AG04450 (cell line): ENCODE data around the gene PNLIPRP1. TPM values are rescaled to one million over a fixed set of nuclear protein-coding genes. Genes with fewer than 3 reads are reported as not detected.

Source experiments
- CTCF ChIA-PET: fragments of 300-600, 350-600 bp; formaldehyde crosslinking; extraction: SDS; loops from one replicate; lab custom pipeline; 2022; ENCODE audit warnings: antibody characterized with exemption, inconsistent platforms; lab: Charles Lee
- POLR2A ChIA-PET: fragments of 350-600 bp; formaldehyde crosslinking; extraction: SDS; loops from one replicate; lab custom pipeline; 2021; ENCODE audit warnings: antibody characterized with exemption, inconsistent platforms; lab: Yijun Ruan, JAX
- DNase-seq: peaks from one replicate; pipeline ENCODE4 v3.0.0-alpha.2; 2011; ENCODE audit warnings: low read depth, low spot score
- H3K27ac ChIP-seq: one replicate; pipeline ENCODE4 v1.5.1; 2012; ENCODE audit warnings: low read depth, low read length, control low read depth
- H3K27me3 ChIP-seq: one replicate; pipeline ENCODE4 v1.6.0; 2012; ENCODE audit warnings: low read length; ENCODE audit not compliant: control insufficient read depth, insufficient read depth
- H3K4me3 ChIP-seq: 2 replicates; pipeline ENCODE4 v1.5.1; 2011; ENCODE audit warnings: mild to moderate bottlenecking, low read depth, low read length, control low read depth
- H3K9me3 ChIP-seq: 2 replicates; pipeline ENCODE4 v1.5.1; 2012; ENCODE audit warnings: low read length; ENCODE audit not compliant: control insufficient read depth, insufficient read depth
- polyA minus RNA-seq: library from RNA; depleted of rRNA, polyadenylated mRNA; stranded (reverse); fragments of >200 nt; gene quantifications from 2 replicates; pipeline ENCODE4 v1.2.3, GENCODE V29; 2011; rRNA and poly(A)+ RNA removed
- polyA plus RNA-seq: library from polyadenylated mRNA; depleted of rRNA; stranded (reverse); fragments of >200 nt; gene quantifications from 2 replicates; pipeline ENCODE4 v1.2.3, GENCODE V29; 2011; rRNA removed
- TF ChIP-seq, protein P1 (sequence below): IDR thresholded peaks from 2 replicates; pipeline ENCODE4 v1.5.1; 2011; ENCODE audit warnings: low read depth, low read length, control low read depth, inconsistent platforms

The PNLIPRP1 gene
- polyA plus RNA-seq (not detected in 2 replicates), polyA minus RNA-seq (not detected in 2 replicates)

DNA sequence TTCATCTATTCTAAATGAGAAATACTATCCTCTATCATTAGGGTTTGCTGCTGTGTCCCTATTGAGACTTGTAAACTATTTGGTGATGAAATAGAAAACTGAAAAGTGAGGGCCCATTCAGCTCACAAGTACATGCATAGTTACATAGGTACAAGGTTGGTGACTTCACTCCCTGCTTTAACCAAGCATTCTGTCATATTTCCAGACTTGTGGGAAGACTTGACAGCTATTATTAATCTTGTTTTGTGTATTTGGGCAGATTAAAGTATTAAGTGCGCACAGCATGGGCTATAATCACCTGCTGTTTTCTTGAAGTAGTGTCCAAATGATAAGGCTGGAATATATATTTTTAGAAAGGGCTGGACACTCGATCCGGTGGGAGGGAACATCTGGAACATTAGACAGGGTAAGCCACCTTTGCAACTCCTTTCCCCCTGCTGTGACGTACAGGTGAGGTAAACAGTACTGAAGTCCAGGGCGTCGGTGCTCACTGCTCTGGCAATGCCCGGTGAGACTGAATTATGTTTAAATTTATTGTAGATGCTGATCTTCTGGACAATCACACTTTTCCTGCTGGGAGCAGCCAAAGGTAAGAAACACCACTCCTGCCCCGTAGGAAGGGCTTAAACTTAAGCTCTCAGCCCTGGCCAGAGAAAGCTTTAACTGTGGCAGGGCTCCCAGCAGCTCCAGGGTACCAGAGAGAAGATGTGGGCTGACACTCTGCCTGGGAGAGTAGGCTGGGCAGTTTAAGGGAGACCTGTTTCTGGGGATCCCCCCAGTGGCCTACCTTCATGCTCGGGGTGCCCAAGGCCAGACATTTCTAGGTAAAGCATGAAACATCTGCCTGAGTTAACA lies at the start of gene PNLIPRP1:
Gene PNLIPRP1, plus strand, starts transcription at position 370 of the 855 bp plus-strand sequence. Its CDS starts 171 bp downstream, at position 541.
- H3K4me3 ChIP-seq: no peak within 1 kb of the TSS
- H3K27ac ChIP-seq: no peak within 1 kb of the TSS
- TF ChIP-seq, protein P1, sequence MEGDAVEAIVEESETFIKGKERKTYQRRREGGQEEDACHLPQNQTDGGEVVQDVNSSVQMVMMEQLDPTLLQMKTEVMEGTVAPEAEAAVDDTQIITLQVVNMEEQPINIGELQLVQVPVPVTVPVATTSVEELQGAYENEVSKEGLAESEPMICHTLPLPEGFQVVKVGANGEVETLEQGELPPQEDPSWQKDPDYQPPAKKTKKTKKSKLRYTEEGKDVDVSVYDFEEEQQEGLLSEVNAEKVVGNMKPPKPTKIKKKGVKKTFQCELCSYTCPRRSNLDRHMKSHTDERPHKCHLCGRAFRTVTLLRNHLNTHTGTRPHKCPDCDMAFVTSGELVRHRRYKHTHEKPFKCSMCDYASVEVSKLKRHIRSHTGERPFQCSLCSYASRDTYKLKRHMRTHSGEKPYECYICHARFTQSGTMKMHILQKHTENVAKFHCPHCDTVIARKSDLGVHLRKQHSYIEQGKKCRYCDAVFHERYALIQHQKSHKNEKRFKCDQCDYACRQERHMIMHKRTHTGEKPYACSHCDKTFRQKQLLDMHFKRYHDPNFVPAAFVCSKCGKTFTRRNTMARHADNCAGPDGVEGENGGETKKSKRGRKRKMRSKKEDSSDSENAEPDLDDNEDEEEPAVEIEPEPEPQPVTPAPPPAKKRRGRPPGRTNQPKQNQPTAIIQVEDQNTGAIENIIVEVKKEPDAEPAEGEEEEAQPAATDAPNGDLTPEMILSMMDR: no peak
- no peaks in the 10 kb centered on the region for H3K27me3 ChIP-seq
- CTCF ChIA-PET: no interaction called here
- no peaks in the 10 kb centered on the region for H3K9me3 ChIP-seq
- no peak for DNase-seq
- POLR2A ChIA-PET: no interaction called here

DNA sequence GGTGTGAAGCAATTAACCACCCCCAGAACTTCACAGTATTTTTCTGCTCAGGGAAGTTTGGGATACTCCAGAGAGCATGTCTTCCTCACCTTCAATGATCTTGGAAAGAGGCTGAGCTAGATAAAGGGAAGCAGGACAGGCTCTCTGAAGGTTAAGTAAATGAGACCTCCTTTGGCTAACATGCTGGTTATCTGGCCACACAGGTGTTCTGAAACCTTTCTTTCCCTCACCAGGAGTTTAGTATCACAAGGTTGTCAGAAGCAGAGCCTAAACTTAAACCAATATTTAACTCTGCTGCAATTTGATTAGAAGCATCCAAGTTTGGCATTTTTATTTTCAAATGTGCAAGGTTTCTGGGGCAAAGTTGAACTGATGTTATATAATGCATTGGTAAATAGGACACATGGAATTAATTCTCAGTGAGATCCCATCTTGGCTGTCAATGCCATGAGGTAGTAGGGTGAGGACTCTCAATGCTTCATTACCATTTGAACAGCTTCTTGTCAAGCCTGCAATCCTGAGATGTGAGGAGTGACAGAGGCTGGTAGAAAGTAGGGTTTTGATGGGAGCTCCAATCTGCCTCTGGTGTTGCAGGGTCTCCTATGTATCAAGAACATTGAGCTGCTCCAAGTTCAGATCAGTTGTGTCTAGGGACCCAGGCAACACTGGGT lies 48.6 kb upstream of the PNLIPRP1 start:
- DNase-seq: no peak
- Histone ChIP-seq H3K27me3 (peaks cover 2% of the 10 kb centered on the region), H3K27ac (no peak overlapping the region), H3K4me3 (no peak overlapping the region), H3K9me3 (no peaks in the 10 kb centered on the region)
- POLR2A ChIA-PET: no interaction called here
- CTCF ChIA-PET: no interaction called here
- TF ChIP-seq, protein P1: no peak

DNA sequence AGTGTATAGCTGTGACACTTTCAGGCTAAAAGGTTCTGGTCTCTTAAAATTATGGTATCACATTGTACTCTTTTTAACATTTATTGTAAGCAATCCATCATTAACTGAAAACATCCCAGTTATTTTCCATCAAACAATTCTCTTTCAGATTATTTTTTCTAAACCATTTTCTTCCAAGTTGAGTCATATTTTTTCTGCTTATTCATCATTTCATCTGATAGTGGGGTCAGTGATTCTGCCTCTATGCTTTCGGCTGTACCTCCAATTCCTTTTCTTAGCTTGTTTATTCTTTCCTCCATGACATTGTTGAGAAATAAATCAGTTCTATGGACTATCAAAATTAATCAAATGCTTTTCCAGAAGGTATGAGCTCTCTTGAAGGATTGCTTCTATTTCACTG lies 45.6 kb upstream of the PNLIPRP1 start:
- H3K4me3 ChIP-seq: no peak overlapping the region
- POLR2A ChIA-PET: no interaction called here
- no peaks in the 10 kb centered on the region for H3K9me3 ChIP-seq
- H3K27ac ChIP-seq: no peak overlapping the region
- DNase-seq: no peak
- H3K27me3 ChIP-seq: peaks cover 2% of the 10 kb centered on the region
- TF ChIP-seq, protein P1: no peak
- CTCF ChIA-PET: no interaction called here

DNA sequence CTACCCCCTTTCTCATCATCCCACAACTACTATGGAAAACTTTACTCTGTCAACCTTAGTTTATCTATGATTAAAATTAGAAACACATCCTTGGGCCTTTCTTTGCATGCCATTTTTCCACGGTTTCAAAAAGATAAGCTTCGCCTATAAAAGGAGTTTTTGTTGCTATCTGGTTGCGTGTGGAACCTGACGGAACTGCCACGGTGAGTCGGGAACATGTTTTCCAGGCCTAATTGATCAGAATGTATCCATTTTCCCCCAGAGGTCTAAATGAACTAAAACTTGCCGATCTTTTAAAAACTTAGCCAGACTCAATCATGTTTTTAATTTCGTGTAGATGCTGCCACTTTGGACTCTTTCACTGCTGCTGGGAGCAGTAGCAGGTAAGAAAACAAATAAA lies 45.0 kb upstream of the PNLIPRP1 start, which contains the start of gene PNLIP:
Gene PNLIP, plus strand, starts transcription at position 176 of the 400 bp plus-strand sequence. Its CDS starts 162 bp downstream, at position 338.
- H3K4me3 ChIP-seq: no peak within 1 kb of the TSS
- DNase-seq: no peak
- peaks cover 2% of the 10 kb centered on the region for H3K27me3 ChIP-seq
- TF ChIP-seq, protein P1: no peak
- CTCF ChIA-PET: no interaction called here
- POLR2A ChIA-PET: no interaction called here
- H3K9me3 ChIP-seq: no peaks in the 10 kb centered on the region
- H3K27ac ChIP-seq: no peak within 1 kb of the TSS

DNA sequence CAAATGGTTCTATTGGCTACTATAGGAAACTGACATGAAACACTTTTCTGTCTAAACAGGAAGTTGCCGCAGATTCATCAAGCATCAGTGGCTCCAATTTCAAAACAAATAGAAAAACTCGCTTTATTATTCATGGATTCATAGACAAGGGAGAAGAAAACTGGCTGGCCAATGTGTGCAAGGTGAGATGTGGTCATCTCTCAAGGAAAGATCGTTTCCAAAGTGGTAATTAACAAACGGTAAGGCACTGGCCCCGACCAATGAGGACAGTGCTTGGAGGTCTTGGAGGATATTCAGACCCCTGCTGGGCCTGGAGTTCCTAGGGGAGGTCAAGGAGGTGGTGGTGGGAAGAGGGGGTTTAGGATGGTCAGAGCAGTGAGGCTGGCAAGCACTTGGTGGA lies 42.5 kb upstream of the PNLIPRP1 start:
- DNase-seq: no peak
- ChIA-PET CTCF (no interaction called here), POLR2A (no interaction called here)
- peaks cover 2% of the 10 kb centered on the region for H3K27me3 ChIP-seq
- no peak overlapping the region for H3K27ac ChIP-seq
- no peaks in the 10 kb centered on the region for H3K9me3 ChIP-seq
- H3K4me3 ChIP-seq: no peak overlapping the region
- TF ChIP-seq, protein P1: no peak
